ENCODE measurements around the gene ACAP2. TPM values are rescaled to one million over a fixed set of nuclear protein-coding genes. Genes with fewer than 3 reads are reported as not detected.
A peak's percentile ranks its signal among the peaks of the same experiment; 100 is the strongest.

The ACAP2 gene
- total RNA-seq, 3 donors from 2014 or later (not counting 1 experiment from before 2014, with no cell fraction given): 103 to 132 (median 128) TPM

GRCh38 chr3:195458316-195458717 is 15.5 kb upstream of the ACAP2 start:
- TF ChIP-seq CTCF (IDR thresholded peaks at IDR 0.05): no peak
- WGBS (ENCODE audit: insufficient coverage): 0% methylated on average over 1 of the region's 2 CpGs
- ATAC-seq: peak; percentile 81 to 82 (median 81)
- H3K27ac ChIP-seq (ENCODE audit: low read length): no peak overlapping the region
- Mint-ChIP-seq H3K9me3 (no peaks in the 10 kb centered on the region), H3K4me1 (peaks cover 7 to 8% of the 10 kb centered on the region in 2 donors), H3K27me3 (ENCODE audit: low read depth in 2 of 2) (no peaks in the 10 kb centered on the region), H3K4me3 (peak overlapping the region; percentile 64), H3K36me3 (no peaks in the 10 kb centered on the region), H3K27ac (peak overlapping the region; percentile 76 to 89)
- no peak overlapping the region for H3K4me3 ChIP-seq (ENCODE audit: low read length)
- H3K36me3 ChIP-seq (ENCODE audit: control insufficient read depth, insufficient read depth, low read length): no peaks in the 10 kb centered on the region
- H3K4me1 ChIP-seq (ENCODE audit: control insufficient read depth, insufficient read depth, low read length): no peaks in the 10 kb centered on the region
- H3K27me3 ChIP-seq (ENCODE audit: control insufficient read depth, insufficient read depth, low read length): no peaks in the 10 kb centered on the region
- no peaks in the 10 kb centered on the region for H3K9me3 ChIP-seq (ENCODE audit: control insufficient read depth, insufficient read depth, low read length)
- intact Hi-C loops (cut with micrococcal nuclease): no loop called here
- peak in 1 of 2 donors; percentile 62 for DNase-seq

- Mint-ChIP-seq H3K27ac (peak overlapping the region in 1 of 2 donors; percentile 36), H3K27me3 (ENCODE audit: low read depth in 2 of 2) (no peaks in the 10 kb centered on the region), H3K4me3 (no peak overlapping the region), H3K4me1 (peaks cover 7 to 8% of the 10 kb centered on the region in 2 donors), H3K9me3 (no peaks in the 10 kb centered on the region), H3K36me3 (no peaks in the 10 kb centered on the region)
- Histone ChIP-seq H3K36me3 (ENCODE audit: control insufficient read depth, insufficient read depth, low read length) (no peaks in the 10 kb centered on the region), H3K4me1 (ENCODE audit: control insufficient read depth, insufficient read depth, low read length) (no peaks in the 10 kb centered on the region), H3K9me3 (ENCODE audit: control insufficient read depth, insufficient read depth, low read length) (no peaks in the 10 kb centered on the region), H3K27me3 (ENCODE audit: control insufficient read depth, insufficient read depth, low read length) (no peaks in the 10 kb centered on the region), H3K4me3 (ENCODE audit: low read length) (no peak overlapping the region), H3K27ac (ENCODE audit: low read length) (no peak overlapping the region)
- WGBS (ENCODE audit: insufficient coverage): 90% methylated on average over 7 of the region's 7 CpGs
- ATAC-seq (no peak), DNase-seq (peak in 1 of 2 donors; percentile 26)
- intact Hi-C loops (cut with micrococcal nuclease): no loop called here
- no peak for TF ChIP-seq CTCF (IDR thresholded peaks at IDR 0.05)
Measured at GRCh38 chr3:195455789-195456188, 13.0 kb upstream of the ACAP2 start.

DNA sequence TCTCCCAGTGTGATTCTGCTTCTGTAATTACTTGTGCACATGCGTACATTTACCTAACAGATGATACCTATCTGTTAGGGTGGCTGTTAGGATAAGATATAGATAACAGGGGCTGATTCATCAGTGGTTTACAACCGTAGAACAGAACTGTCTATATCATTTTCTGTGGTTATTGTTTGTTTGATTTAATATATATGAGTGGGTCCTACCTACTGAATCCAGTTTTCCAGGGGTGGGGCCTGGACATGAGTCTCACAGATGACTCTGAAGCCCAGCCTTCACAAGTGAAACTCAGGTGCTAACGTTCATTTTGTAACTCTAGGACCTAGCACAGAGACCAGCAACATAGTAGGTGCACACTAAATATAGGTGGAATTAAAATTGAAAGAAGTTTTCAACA is 10.4 kb upstream of the ACAP2 start:
- Mint-ChIP-seq H3K4me3 (no peak overlapping the region), H3K27ac (no peak overlapping the region), H3K4me1 (peaks cover 2% of the 10 kb centered on the region in 2 donors), H3K27me3 (ENCODE audit: low read depth in 2 of 2) (no peaks in the 10 kb centered on the region), H3K9me3 (no peaks in the 10 kb centered on the region), H3K36me3 (no peaks in the 10 kb centered on the region)
- Histone ChIP-seq H3K27ac (ENCODE audit: low read length) (no peak overlapping the region), H3K27me3 (ENCODE audit: control insufficient read depth, insufficient read depth, low read length) (no peaks in the 10 kb centered on the region), H3K4me3 (ENCODE audit: low read length) (no peak overlapping the region), H3K4me1 (ENCODE audit: control insufficient read depth, insufficient read depth, low read length) (no peaks in the 10 kb centered on the region), H3K36me3 (ENCODE audit: control insufficient read depth, insufficient read depth, low read length) (no peaks in the 10 kb centered on the region), H3K9me3 (ENCODE audit: control insufficient read depth, insufficient read depth, low read length) (no peaks in the 10 kb centered on the region)
- intact Hi-C loops (cut with micrococcal nuclease): no loop called here
- 89% methylated on average over 2 of the region's 3 CpGs for WGBS (ENCODE audit: insufficient coverage)
- peak in 1 of 3 donors; percentile 68 for ATAC-seq
- no peak for TF ChIP-seq CTCF (IDR thresholded peaks at IDR 0.05)
- DNase-seq: no peak

DNA sequence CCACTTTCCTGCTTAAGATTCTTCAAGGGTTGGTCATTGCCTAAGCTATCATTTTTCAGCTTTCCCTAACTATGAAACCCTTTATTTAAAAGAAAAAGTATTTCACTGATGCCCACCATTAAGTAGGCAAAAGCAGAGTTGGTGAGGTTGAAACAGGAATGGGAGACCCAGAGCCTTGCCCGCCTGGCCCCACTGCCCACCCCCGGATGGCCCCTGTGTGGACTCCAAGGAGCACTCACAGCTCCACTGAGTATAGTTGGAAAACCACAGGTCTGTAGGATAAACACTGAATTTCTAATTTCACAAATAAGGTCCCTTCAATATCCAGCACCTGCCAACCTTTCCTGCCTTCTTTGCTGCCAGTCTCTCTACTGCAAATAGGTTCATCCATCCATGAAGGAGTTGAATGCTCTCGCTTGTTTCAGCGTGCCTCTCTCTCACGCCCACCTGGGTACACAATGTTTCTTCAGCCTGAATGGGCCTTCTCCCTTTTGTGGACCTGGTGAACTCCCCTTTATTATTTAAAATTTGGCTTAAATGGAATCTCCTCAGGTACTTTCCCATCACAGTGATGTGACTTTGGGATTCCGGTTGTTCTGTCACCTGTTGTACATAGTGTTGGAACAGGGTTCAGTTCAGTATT is 8.7 kb upstream of the ACAP2 start:
- intact Hi-C loops (cut with micrococcal nuclease): no loop called here
- 91% methylated on average over 6 of the region's 6 CpGs for WGBS (ENCODE audit: insufficient coverage)
- H3K9me3 Mint-ChIP-seq: no peaks in the 10 kb centered on the region

More for the DNA sequence above, 8.7 kb upstream of the ACAP2 start:
- no peaks in the 10 kb centered on the region for H3K36me3 ChIP-seq (ENCODE audit: control insufficient read depth, insufficient read depth, low read length)
- ATAC-seq (no peak), DNase-seq (no peak)
- H3K27ac ChIP-seq (ENCODE audit: low read length): no peak overlapping the region
- no peak overlapping the region for H3K4me3 ChIP-seq (ENCODE audit: low read length)
- no peaks in the 10 kb centered on the region for H3K9me3 ChIP-seq (ENCODE audit: control insufficient read depth, insufficient read depth, low read length)
- Mint-ChIP-seq H3K4me1 (no peaks in the 10 kb centered on the region), H3K27me3 (ENCODE audit: low read depth in 2 of 2) (no peaks in the 10 kb centered on the region), H3K4me3 (no peak overlapping the region), H3K27ac (no peak overlapping the region), H3K36me3 (no peaks in the 10 kb centered on the region)
- TF ChIP-seq CTCF (IDR thresholded peaks at IDR 0.05): no peak
- H3K27me3 ChIP-seq (ENCODE audit: control insufficient read depth, insufficient read depth, low read length): no peaks in the 10 kb centered on the region
- H3K4me1 ChIP-seq (ENCODE audit: control insufficient read depth, insufficient read depth, low read length): no peaks in the 10 kb centered on the region
